ENCODE data around the gene LAMB2. TPM values are rescaled to one million over a fixed set of nuclear protein-coding genes. Genes with fewer than 3 reads are reported as not detected.

The LAMB2 gene
- total and polyA plus RNA-seq, 2 of the 8 experiments (the other 6 are each of a cell fraction or from before 2014, with no cell fraction given) = 112 to 153 TPM

DNA sequence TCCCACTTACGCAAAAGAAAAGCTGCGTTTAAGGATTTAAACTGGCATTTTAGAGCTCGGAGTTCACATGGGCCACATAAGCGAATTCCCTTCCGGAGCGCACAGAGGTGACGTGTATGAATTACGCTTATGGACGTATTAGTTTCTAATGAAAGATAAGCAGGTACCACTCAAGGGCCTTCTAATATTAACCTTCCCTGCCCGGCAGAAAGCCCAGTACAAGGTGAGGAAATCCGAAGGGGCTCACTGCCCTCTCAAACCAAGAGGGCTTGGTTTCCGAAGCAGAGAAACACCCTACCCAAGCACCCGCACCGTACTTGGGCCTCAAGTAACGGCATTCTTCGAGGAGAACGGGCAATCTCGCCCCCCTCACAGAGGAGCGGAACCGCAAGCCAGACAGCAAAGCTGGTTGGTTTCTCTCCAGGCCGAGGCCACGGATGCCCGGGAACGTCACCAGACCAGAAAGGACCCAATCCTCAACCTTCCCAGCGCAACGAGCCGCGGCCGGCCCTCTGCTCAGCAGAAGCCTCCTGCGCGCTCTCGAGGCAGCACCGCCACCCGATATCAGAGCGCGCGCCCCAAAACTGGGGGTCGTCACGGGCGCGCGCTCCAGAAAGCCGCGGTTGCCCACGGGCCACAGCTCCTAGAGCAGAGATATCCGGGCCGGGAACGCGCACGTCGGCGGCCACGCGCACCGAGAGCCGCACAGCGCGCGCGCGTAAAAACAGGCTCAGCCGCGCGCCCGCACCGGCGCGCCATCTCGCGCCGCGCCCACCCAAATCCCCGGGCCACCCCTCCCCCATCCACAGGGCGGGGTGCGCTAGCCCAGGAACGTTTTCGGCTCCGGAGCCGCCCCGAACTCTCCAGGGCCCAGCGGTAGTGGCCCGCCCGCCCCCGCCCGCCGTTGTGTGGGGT, 39.7 kb downstream of the LAMB2 start:
- no peak for FAIRE-seq
- H2AFZ ChIP-seq (ENCODE audit: low read length) = no peak overlapping the region
- TF ChIP-seq BACH1 (IDR thresholded peaks at IDR 0.05; ENCODE audit: low read length) = peak; percentile 57; the same call in 1 of the 2 replicates
- TF ChIP-seq RNF2 (IDR thresholded peaks at IDR 0.05; ENCODE audit: borderline replicate concordance, low read depth, low read length, missing control alignments, poor library complexity, severe bottlenecking) = no peak
- no peak for TF ChIP-seq USF2 (IDR thresholded peaks at IDR 0.05; ENCODE audit: low read length)
- no peak for TF ChIP-seq TAF1 (IDR thresholded peaks at IDR 0.05; ENCODE audit: low read depth, low read length)
- TF ChIP-seq HDAC2 (IDR thresholded peaks at IDR 0.05; ENCODE audit: borderline replicate concordance in 1 of 2, low read depth in 2 of 2, low read length in 2 of 2) = 0 out of 4 replicates have a peak, but pooled peaks of 1 of the 2 experiments have one; percentile 15
- TF ChIP-seq CTBP2 (IDR thresholded peaks at IDR 0.05; ENCODE audit: borderline replicate concordance, insufficient read depth, insufficient read length, low read length) = no peak
- no peak for TF ChIP-seq MAX (IDR thresholded peaks at IDR 0.05)
- 0 out of 2 replicates have a peak, but pooled peaks have one; percentile 58 for TF ChIP-seq SP4 (IDR thresholded peaks at IDR 0.05; ENCODE audit: low read length)

More for the DNA sequence above, 39.7 kb downstream of the LAMB2 start:
- Histone ChIP-seq H2BK15ac (ENCODE audit: low read length) (no peak overlapping the region), H3K18ac (ENCODE audit: extremely low read depth, low read length) (no peak overlapping the region; the same call in 1 of the 2 replicates), H2BK20ac (ENCODE audit: low read length) (no peak overlapping the region), H3K14ac (ENCODE audit: insufficient read length) (peak overlapping the region; percentile 43), H3K4ac (replicated peaks; ENCODE audit: insufficient read length, low read depth, low read length) (peak overlapping the region; percentile 57), H2BK120ac (replicated peaks; ENCODE audit: low read depth, low read length) (no peak overlapping the region), H4K91ac (replicated peaks; ENCODE audit: insufficient read length, low read length) (peak overlapping the region; percentile 57), H4K20me1 (replicated peaks in 1 of 2; ENCODE audit: control insufficient read depth in 1 of 2, insufficient read depth in 2 of 2, low read length in 2 of 2) (peaks cover 2% of the 10 kb centered on the region in 2 experiments), H2BK5ac (ENCODE audit: low read depth, low read length) (peak overlapping the region; percentile 67), H3K4me3 (ENCODE audit: extremely low read depth in 1 of 4, insufficient read depth in 2 of 4, low read depth in 3 of 4, low read length in 4 of 4) (peak overlapping the region; percentile 80 to 99 (median 89)), H2BK12ac (ENCODE audit: low read depth, low read length) (no peak overlapping the region), H3K79me1 (ENCODE audit: low read depth, low read length) (peaks cover 2% of the 10 kb centered on the region; the same call in 1 of the 2 replicates), H3K4me1 (replicated peaks in 1 of 4; ENCODE audit: control insufficient read depth in 3 of 4, insufficient read depth in 4 of 4, low read length in 3 of 4) (no peaks in the 10 kb centered on the region; a peak in 1 of 7 replicates), H4K8ac (ENCODE audit: extremely low read depth, insufficient read depth, low read length) (peak overlapping the region; percentile 100), H2AK5ac (ENCODE audit: low read depth, low read length) (0 out of 2 replicates have a peak overlapping the region, but pooled peaks have one; percentile 4), H3K27ac (ENCODE audit: low read depth, low read length) (peak overlapping the region; percentile 88), H3K9me3 (ENCODE audit: insufficient read depth in 2 of 2, low read depth in 1 of 2, low read length in 1 of 2) (no peaks in the 10 kb centered on the region), H3K27me3 (replicated peaks in 1 of 4; ENCODE audit: control insufficient read depth in 3 of 4, extremely low read depth in 1 of 4, insufficient read depth in 3 of 4, low read length in 3 of 4) (no peaks in the 10 kb centered on the region), H3K23me2 (ENCODE audit: low read depth, low read length) (peaks cover 9% of the 10 kb centered on the region), H3K9ac (replicated peaks in 1 of 4; ENCODE audit: extremely low read depth in 1 of 4, low read depth in 3 of 4, low read length in 3 of 4) (peak overlapping the region; percentile 92 to 100 (median 94)), H3K23ac (ENCODE audit: insufficient read length) (no peak overlapping the region), H3K4me2 (ENCODE audit: insufficient read depth in 1 of 2, low read depth in 2 of 2, low read length in 2 of 2) (peak overlapping the region; percentile 74 to 89), H3K56ac (replicated peaks; ENCODE audit: insufficient read length, low read depth, low read length) (peak overlapping the region; percentile 90), H3K79me2 (ENCODE audit: control insufficient read depth in 1 of 2, insufficient read depth in 2 of 2, low read length in 2 of 2) (peaks cover 21 to 50% of the 10 kb centered on the region in 2 experiments), H3K36me3 (ENCODE audit: control insufficient read depth in 2 of 4, insufficient read depth in 4 of 4, low read length in 3 of 4) (peaks cover 3 to 18% (median 11%) of the 10 kb centered on the region in 4 experiments; a peak in 7 of 8 replicates), H4K5ac (ENCODE audit: insufficient read length, low read depth, low read length) (peak overlapping the region; percentile 79)
- DNase-seq (ENCODE audit: low read depth in 1 of 2, low spot score in 2 of 2) = peak; percentile 38 to 90
- CTCF ChIA-PET (ENCODE audit: partially characterized antibody) = interaction anchor here (0.6 to 4.3 kb wide), 13 partner anchors 11 to 104 kb away, joined by 3 to 34 read pairs (median 5); partner anchors contain the start of genes NDUFAF3 and QARS1
- POLR2A ChIA-PET (ENCODE audit: partially characterized antibody) = interaction anchor here (0.6 to 27.9 kb wide), 59 partner anchors 7 to 534 kb away, joined by 3 to 508 read pairs (median 4); partner anchors contain the start of genes C3orf62, CELSR3, DAG1 and DALRD3
- WGBS, 2 experiments (ENCODE audit: extremely low coverage in 1 of 2, insufficient coverage in 1 of 2, insufficient read length in 1 of 2, insufficient replicate concordance in 2 of 2, low coverage in 1 of 2, low lambda C conversion rate in 2 of 2, missing lambda C conversion rate in 1 of 2) = 2% methylated on average over 48 of the region's 86 CpGs; no CpG with 5 or more reads in 1 of the 2 experiments
